Heart left ventricle (tissue), 16 donors: ENCODE measurements around the gene HEPACAM. TPM values are rescaled to one million over a fixed set of nuclear protein-coding genes. Genes with fewer than 3 reads are reported as not detected.

ENCODE experiments used
- ATAC-seq, 4 donors: fragments of 200-7000 bp; cut with Tn5 transposase; one replicate each; pipeline ENCODE4 v1.9.1; 2020 to 2022; ENCODE audit warnings: moderate library complexity in 4 of 4, mild to moderate bottlenecking in 3 of 4, moderate number of reproducible peaks in 1 of 4
- DNase-seq, 5 donors: peaks; one replicate each; pipeline ENCODE4 v3.0.0-alpha.2; 2020
- H3K27ac ChIP-seq, 12 donors: fragments of 200-600 bp; sonication (generic) in 4 of 12; one replicate each; pipeline versions ENCODE4 v1.5.0 to v1.8.0; 2016 to 2022; ENCODE audit warnings: mild to moderate bottlenecking in 2 of 12
- H3K27me3 ChIP-seq, 9 donors: fragments of 200-600 bp; sonication (generic) in 2 of 9; one replicate each; pipeline versions ENCODE4 v1.5.1 to v1.8.0; 2016 to 2022; ENCODE audit warnings: mild to moderate bottlenecking in 3 of 9
- H3K36me3 ChIP-seq, 9 donors: fragments of 200-600 bp; sonication (generic) in 2 of 9; one replicate each; pipeline versions ENCODE4 v1.5.0 to v1.8.0; 2018 to 2022; ENCODE audit warnings: mild to moderate bottlenecking in 2 of 9
- H3K4me1 ChIP-seq, 12 donors: fragments of 200-600 bp; sonication (generic) in 4 of 12; one replicate each; pipeline versions ENCODE4 v1.5.0 to v1.8.0; 2016 to 2022; ENCODE audit warnings: mild to moderate bottlenecking in 3 of 12
- H3K4me3 ChIP-seq, 12 donors: fragments of 200-600 bp; sonication (generic) in 4 of 12; one replicate each; pipeline versions ENCODE4 v1.5.0 to v1.8.0; 2017 to 2022; ENCODE audit warnings: mild to moderate bottlenecking in 9 of 12, moderate library complexity in 4 of 12
- H3K9me3 ChIP-seq, 12 donors: fragments of 200-600 bp; sonication (generic) in 4 of 12; one replicate each; pipeline versions ENCODE4 v1.5.0 to v1.8.0; 2016 to 2022; ENCODE audit warnings: mild to moderate bottlenecking in 1 of 12
- POLR2A ChIP-seq, 2 donors: fragments of 450-650 bp; IDR thresholded peaks; one replicate each; pipeline ENCODE4 v1.6.1; 2017; ENCODE audit warnings: antibody characterized with exemption in 2 of 2, mild to moderate bottlenecking in 2 of 2, moderate library complexity in 2 of 2
- WGBS, 4 donors: extraction: QIAGEN DNeasy Blood & Tissue Kit in 2 of 4; methylation state at CpG; one replicate each; pipeline versions ENCODE4 v1.1.5 to v1.1.7; 2013 to 2018; 5-methylcytosine and 5-hydroxymethylcytosine counted together
- intact Hi-C, 10 donors: fragments of 100-400 bp; cut with DNase I; formaldehyde crosslinking; loops; one replicate each; pipeline versions ENCODE4 v1.11.1 to v1.14.2; 2022
- polyA plus RNA-seq, 2 donors: library from polyadenylated mRNA; stranded (reverse); fragments of 200-250 nt; gene quantifications; one replicate each; pipeline ENCODE4 v1.2.3, GENCODE V29; 2013
- total RNA-seq, 9 donors: library from RNA; depleted of rRNA in 2 of 9; stranded (reverse); fragments of >200 nt in 2 of 9; fragmentation: NEBNext Ultra II Directional in 3 of 9; extraction: Animal tissue kit (Norgen Biotek cat#: 25700) in 3 of 9; gene quantifications; one replicate each; pipeline versions ENCODE4 v1.1.0 to v1.2.4, GENCODE V29; 2016 to 2023
- TF ChIP-seq, protein P1 (sequence below), 12 donors: fragments of 200-600 bp; sonication (generic) in 4 of 12; IDR thresholded peaks; one replicate each; pipeline versions ENCODE4 v1.5.0 to v1.8.0; 2018 to 2022; ENCODE audit warnings: antibody characterized with exemption in 12 of 12, mild to moderate bottlenecking in 5 of 12
- donor health status: ischemic (EF 13 %, LVEDD 7.1; RV severe dilation, severe dysfunction).
- donor health status: healthy with polysubstance abuse.
- donor health status: DM: no; HTN: yes; CAD: no.
- donor health status: DM: no; HTN: no; CAD: no.
- donor health status: ischemic (EF 25% LVEDD 6.9; RV normal size, moderate dysfunction).
- donor health status: ischemic (EF 25% LVEDD 5.7; RV mildly dilated, moderate dysfunction).
- donor health status: healthy.
- donor health status: DM: yes; HTN: yes; CAD: no.
- donor health status: ischemic (EF 35%, LVEDD 5.7; RV mildly dilated, moderate dysfunction).
- donor health status: nonischemic (EF 11% LVEDD 7.7; RV severe dilation, severe dysfunction).
- donor health status: DM: yes; HTN: yes; CAD: no.
- donor health status: PGD.
- donor health status: ischemic (EF 29% LVEDD 5.4; RV normal size, mild dysfunction).
- donor health status: nonischemic (EF 23%, LVEDD 6.1; RV moderate dilation, normal function).

HEPACAM gene
- total and polyA plus RNA-seq, 11 donors = 0.07 to 2.6 (median 0.38) TPM; not detected in 4

DNA sequence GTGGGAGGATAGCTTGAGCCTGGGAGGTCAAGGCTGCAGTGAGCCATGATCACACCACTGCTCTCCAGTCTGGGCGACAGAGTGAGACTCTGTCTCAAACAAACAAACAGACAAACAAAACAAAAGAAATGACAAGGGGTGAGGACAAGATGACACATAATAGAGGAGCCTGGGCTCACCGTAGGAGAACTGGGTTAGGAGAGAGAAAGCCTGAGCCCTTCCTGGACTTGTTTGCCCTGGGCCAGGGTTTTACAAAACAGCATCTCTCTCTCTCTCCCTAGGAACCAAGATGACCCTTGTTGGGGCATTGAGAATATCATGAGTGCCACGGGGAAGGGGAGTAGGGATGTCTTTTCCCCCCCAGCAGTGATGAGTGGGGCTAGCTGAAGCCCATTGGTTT is 54.9 kb downstream of the HEPACAM start:
- intact Hi-C loops = loop anchor here in 1 of 10 donors (2.0 kb wide), 1 partner anchor 16 kb away; the partner anchor contains the start of gene ROBO4
- TF ChIP-seq POLR2A (IDR thresholded peaks at IDR 0.05) = no peak
- TF ChIP-seq, protein P1, sequence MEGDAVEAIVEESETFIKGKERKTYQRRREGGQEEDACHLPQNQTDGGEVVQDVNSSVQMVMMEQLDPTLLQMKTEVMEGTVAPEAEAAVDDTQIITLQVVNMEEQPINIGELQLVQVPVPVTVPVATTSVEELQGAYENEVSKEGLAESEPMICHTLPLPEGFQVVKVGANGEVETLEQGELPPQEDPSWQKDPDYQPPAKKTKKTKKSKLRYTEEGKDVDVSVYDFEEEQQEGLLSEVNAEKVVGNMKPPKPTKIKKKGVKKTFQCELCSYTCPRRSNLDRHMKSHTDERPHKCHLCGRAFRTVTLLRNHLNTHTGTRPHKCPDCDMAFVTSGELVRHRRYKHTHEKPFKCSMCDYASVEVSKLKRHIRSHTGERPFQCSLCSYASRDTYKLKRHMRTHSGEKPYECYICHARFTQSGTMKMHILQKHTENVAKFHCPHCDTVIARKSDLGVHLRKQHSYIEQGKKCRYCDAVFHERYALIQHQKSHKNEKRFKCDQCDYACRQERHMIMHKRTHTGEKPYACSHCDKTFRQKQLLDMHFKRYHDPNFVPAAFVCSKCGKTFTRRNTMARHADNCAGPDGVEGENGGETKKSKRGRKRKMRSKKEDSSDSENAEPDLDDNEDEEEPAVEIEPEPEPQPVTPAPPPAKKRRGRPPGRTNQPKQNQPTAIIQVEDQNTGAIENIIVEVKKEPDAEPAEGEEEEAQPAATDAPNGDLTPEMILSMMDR (IDR thresholded peaks at IDR 0.05) = no peak
- 64 to 80% (median 70%) methylated on average over 3 of the region's 3 CpGs for WGBS, 4 donors

GRCh38 chr11:124880290-124880611 is 55.6 kb downstream of the HEPACAM start:
- peak in 2 of 5 donors; percentile 18 to 20 for DNase-seq
- intact Hi-C loops = loop anchor here in 1 of 10 donors (2.0 kb wide), 1 partner anchor 17 kb away; the partner anchor contains the start of gene ROBO4

More for the DNA sequence above, 54.9 kb downstream of the HEPACAM start:
- H3K36me3 ChIP-seq = peaks cover 0 to 9% (median 0%) of the 10 kb centered on the region in 9 donors
- peaks cover 0 to 19% (median 0%) of the 10 kb centered on the region in 9 donors for H3K27me3 ChIP-seq
- peaks cover 0 to 51% (median 30%) of the 10 kb centered on the region in 12 donors for H3K4me1 ChIP-seq
- no peak overlapping the region for H3K27ac ChIP-seq
- ATAC-seq (no peak), DNase-seq (peak in 1 of 5 donors; percentile 3)
- no peaks in the 10 kb centered on the region for H3K9me3 ChIP-seq
- H3K4me3 ChIP-seq = no peak overlapping the region

GRCh38 chr11:124879493-124880289 is 56.2 kb downstream of the HEPACAM start:
- Histone ChIP-seq H3K27me3 (peaks cover 0 to 20% (median 0%) of the 10 kb centered on the region in 9 donors), H3K4me1 (peaks cover 0 to 55% (median 32%) of the 10 kb centered on the region in 12 donors), H3K4me3 (no peak overlapping the region), H3K27ac (peak overlapping the region in 2 of 12 donors; percentile 29 to 34), H3K9me3 (no peaks in the 10 kb centered on the region), H3K36me3 (peaks cover 0 to 3% (median 0%) of the 10 kb centered on the region in 9 donors)
- intact Hi-C loops = loop anchor here in 6 of 10 donors (2.0 to 10.0 kb wide), 5 partner anchors 17 to 122 kb away; partner anchors contain the start of genes CCDC15 (in 5 of the 6) and ROBO4 (in 1 of the 6)
- ATAC-seq (no peak), DNase-seq (peak in 2 of 5 donors; percentile 12 to 24)
- TF ChIP-seq, protein P1 (IDR thresholded peaks at IDR 0.05) = no peak
- no peak for TF ChIP-seq POLR2A (IDR thresholded peaks at IDR 0.05)
- WGBS, 4 donors = 74 to 86% (median 77%) methylated on average over 13 to 16 of the region's 16 CpGs

More at GRCh38 chr11:124880290-124880611, 55.6 kb downstream of the HEPACAM start:
- H3K4me3 ChIP-seq = no peak overlapping the region
- H3K9me3 ChIP-seq = no peaks in the 10 kb centered on the region
- no peak for ATAC-seq
- TF ChIP-seq POLR2A (IDR thresholded peaks at IDR 0.05) = no peak
- TF ChIP-seq, protein P1 (IDR thresholded peaks at IDR 0.05) = no peak
- peaks cover 0 to 19% (median 0%) of the 10 kb centered on the region in 9 donors for H3K27me3 ChIP-seq
- WGBS, 4 donors = 33 to 65% (median 59%) methylated on average over 10 of the region's 10 CpGs
- peaks cover 0 to 9% (median 0%) of the 10 kb centered on the region in 9 donors for H3K36me3 ChIP-seq
- peak overlapping the region in 2 of 12 donors; percentile 29 to 34 for H3K27ac ChIP-seq
- H3K4me1 ChIP-seq = peaks cover 0 to 55% (median 34%) of the 10 kb centered on the region in 12 donors
